PC-3 (cell line): ENCODE data around the gene HLA-DPA1. TPM values are rescaled to one million over a fixed set of nuclear protein-coding genes. Genes with fewer than 3 reads are reported as not detected.

Experiments
- ATAC-seq: fragments of 200-7000 bp; cut with Tn5 transposase; 2 replicates; pipeline ENCODE4 v1.9.1; 2020; ENCODE audit warnings: mild to moderate bottlenecking, moderate library complexity
- BruUV-seq: library from RNA; stranded (reverse); fragments of 400-500 nt; replicated peaks from 2 replicates; lab custom pipeline; 2021; lab: Mats Ljungman, UMichigan
- CTCF ChIA-PET: fragments of 300-600 bp; sonication (Branson Sonifier 250); formaldehyde crosslinking; loops from one replicate; lab custom pipeline; 2022; ENCODE audit warnings: antibody characterized with exemption; lab: Charles Lee
- POLR2A ChIA-PET: fragments of 300-600 bp; sonication (Branson Sonifier 250); formaldehyde crosslinking; loops from one replicate; lab custom pipeline; 2022; ENCODE audit warnings: antibody characterized with exemption; ENCODE audit not compliant: unreplicated experiment; lab: Charles Lee
- DNase-seq: peaks from one replicate; pipeline ENCODE4 v3.0.0-alpha.2; 2015
- H2AFZ ChIP-seq: fragments of 300-600 bp; sonication (generic); 2 replicates; pipeline ENCODE4 v1.6.0; 2016; ENCODE audit warnings: antibody characterized with exemption, low read length
- H3F3A ChIP-seq: fragments of 300-600 bp; sonication (generic); one replicate; pipeline ENCODE4 v1.6.0; 2017; ENCODE audit warnings: antibody characterized with exemption, low read length, control low read depth, mild to moderate bottlenecking; ENCODE audit not compliant: unreplicated experiment
- H3K27ac ChIP-seq: fragments of 300-600 bp; sonication (generic); 2 replicates; pipeline ENCODE4 v1.5.1; 2016; ENCODE audit warnings: mild to moderate bottlenecking, low read length
- H3K27me3 ChIP-seq: fragments of 300-600 bp; sonication (generic); 2 replicates; pipeline ENCODE4 v1.6.1; 2016; ENCODE audit warnings: low read length, mixed read lengths
- H3K36me3 ChIP-seq: fragments of 300-600 bp; sonication (generic); 2 replicates; pipeline ENCODE4 v1.6.1; 2016; ENCODE audit warnings: low read depth, mixed run types, low read length, mixed read lengths
- H3K4me1 ChIP-seq: fragments of 300-600 bp; sonication (generic); 2 replicates; pipeline ENCODE4 v1.5.1; 2016; ENCODE audit warnings: low read length; ENCODE audit not compliant: insufficient read depth
- H3K4me2 ChIP-seq: fragments of 300-600 bp; sonication (generic); 2 replicates; pipeline ENCODE4 v1.6.0; 2016; ENCODE audit warnings: low read length
- H3K4me3 ChIP-seq: fragments of 300-600 bp; sonication (generic); 2 replicates; pipeline ENCODE4 v1.5.1; 2016; ENCODE audit warnings: mild to moderate bottlenecking, low read length, mixed read lengths
- H3K79me2 ChIP-seq: fragments of 300-600 bp; sonication (generic); 2 replicates; pipeline ENCODE4 v1.6.1; 2017; ENCODE audit warnings: low read length, mixed read lengths
- H3K9ac ChIP-seq: fragments of 300-600 bp; sonication (generic); 2 replicates; pipeline ENCODE4 v1.6.0; 2016; ENCODE audit warnings: mild to moderate bottlenecking, low read length
- H3K9me2 ChIP-seq: fragments of 300-600 bp; sonication (generic); replicated peaks from 2 replicates; pipeline ENCODE4 v1.6.1; 2016; ENCODE audit warnings: mixed run types, low read length, mixed read lengths
- H3K9me3 ChIP-seq: fragments of 300-600 bp; sonication (generic); 2 replicates; pipeline ENCODE4 v1.6.1; 2016; ENCODE audit warnings: low read length, mixed read lengths
- H4K20me1 ChIP-seq: fragments of 300-600 bp; sonication (generic); 2 replicates; pipeline ENCODE4 v1.6.1; 2016; ENCODE audit warnings: low read length, mixed read lengths
- EZH2 ChIP-seq: fragments of 300-600 bp; sonication (generic); IDR thresholded peaks from one replicate; pipeline ENCODE4 v1.6.1; 2017; ENCODE audit warnings: antibody characterized with exemption, mild to moderate bottlenecking, low read length; ENCODE audit not compliant: unreplicated experiment
- EZH2phosphoT487 ChIP-seq: fragments of 300-600 bp; sonication (generic); IDR thresholded peaks from 2 replicates; pipeline ENCODE4 v1.6.1; 2018; ENCODE audit warnings: mild to moderate bottlenecking, antibody characterized with exemption, low read length, borderline replicate concordance
- intact Hi-C: fragments of 100-400 bp; cut with micrococcal nuclease; formaldehyde crosslinking; loops from 2 replicates; pipeline ENCODE4 v1.9.0; 2023
- total RNA-seq: library from RNA; depleted of rRNA; stranded (reverse); fragments of >200 nt; gene quantifications from 2 replicates; pipeline ENCODE4 v1.2.3, GENCODE V29; 2014
- TF ChIP-seq, protein P1 (sequence below): fragments of 300-600 bp; sonication (generic); conservative IDR thresholded peaks from 2 replicates; pipeline ENCODE4 v1.5.1; 2017; ENCODE audit warnings: antibody characterized with exemption, low read depth, mild to moderate bottlenecking, low read length

The HLA-DPA1 gene
- total RNA-seq, 1 experiment from 2014 or later, result not detected

DNA sequence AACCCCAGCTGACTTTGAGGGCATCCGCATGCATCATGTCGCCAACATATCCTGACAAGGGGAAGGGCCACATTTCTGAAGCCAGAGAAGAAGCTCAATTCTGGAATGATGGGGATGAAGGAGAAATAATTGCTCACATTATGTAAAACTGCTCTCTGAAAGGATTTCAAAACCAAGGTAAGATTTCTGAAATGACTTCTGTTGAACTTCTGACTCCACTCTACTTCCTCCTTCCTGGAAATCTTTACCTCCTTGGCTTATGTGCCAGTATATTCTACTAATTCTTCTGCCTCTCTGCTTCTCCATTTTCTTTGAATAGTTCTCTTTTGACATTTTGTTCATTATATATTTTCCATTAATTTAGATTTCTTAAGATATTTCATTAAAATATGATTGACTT is 34.2 kb upstream of the HLA-DPA1 start:
- no peak for DNase-seq
- intact Hi-C loops, result no loop called here
- Histone ChIP-seq H3K4me1 (no peaks in the 10 kb centered on the region), H3K27ac (no peak overlapping the region), H3K79me2 (no peaks in the 10 kb centered on the region), H3K36me3 (no peaks in the 10 kb centered on the region), H3K9me3 (no peaks in the 10 kb centered on the region), H3K27me3 (peaks cover 34% of the 10 kb centered on the region), H3K4me3 (no peak overlapping the region), H4K20me1 (no peaks in the 10 kb centered on the region), H3F3A (no peaks in the 10 kb centered on the region), H3K4me2 (no peak overlapping the region), H3K9me2 (no peaks in the 10 kb centered on the region), H2AFZ (no peak overlapping the region), H3K9ac (no peak overlapping the region)
- BruUV-seq, result no TSS peak
- CTCF ChIA-PET, result no interaction called here
- ATAC-seq, result no peak
- TF ChIP-seq, protein P1, sequence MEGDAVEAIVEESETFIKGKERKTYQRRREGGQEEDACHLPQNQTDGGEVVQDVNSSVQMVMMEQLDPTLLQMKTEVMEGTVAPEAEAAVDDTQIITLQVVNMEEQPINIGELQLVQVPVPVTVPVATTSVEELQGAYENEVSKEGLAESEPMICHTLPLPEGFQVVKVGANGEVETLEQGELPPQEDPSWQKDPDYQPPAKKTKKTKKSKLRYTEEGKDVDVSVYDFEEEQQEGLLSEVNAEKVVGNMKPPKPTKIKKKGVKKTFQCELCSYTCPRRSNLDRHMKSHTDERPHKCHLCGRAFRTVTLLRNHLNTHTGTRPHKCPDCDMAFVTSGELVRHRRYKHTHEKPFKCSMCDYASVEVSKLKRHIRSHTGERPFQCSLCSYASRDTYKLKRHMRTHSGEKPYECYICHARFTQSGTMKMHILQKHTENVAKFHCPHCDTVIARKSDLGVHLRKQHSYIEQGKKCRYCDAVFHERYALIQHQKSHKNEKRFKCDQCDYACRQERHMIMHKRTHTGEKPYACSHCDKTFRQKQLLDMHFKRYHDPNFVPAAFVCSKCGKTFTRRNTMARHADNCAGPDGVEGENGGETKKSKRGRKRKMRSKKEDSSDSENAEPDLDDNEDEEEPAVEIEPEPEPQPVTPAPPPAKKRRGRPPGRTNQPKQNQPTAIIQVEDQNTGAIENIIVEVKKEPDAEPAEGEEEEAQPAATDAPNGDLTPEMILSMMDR, result no peak
- TF ChIP-seq EZH2 (no peak), EZH2phosphoT487 (no peak)
- POLR2A ChIA-PET, result no interaction called here

DNA sequence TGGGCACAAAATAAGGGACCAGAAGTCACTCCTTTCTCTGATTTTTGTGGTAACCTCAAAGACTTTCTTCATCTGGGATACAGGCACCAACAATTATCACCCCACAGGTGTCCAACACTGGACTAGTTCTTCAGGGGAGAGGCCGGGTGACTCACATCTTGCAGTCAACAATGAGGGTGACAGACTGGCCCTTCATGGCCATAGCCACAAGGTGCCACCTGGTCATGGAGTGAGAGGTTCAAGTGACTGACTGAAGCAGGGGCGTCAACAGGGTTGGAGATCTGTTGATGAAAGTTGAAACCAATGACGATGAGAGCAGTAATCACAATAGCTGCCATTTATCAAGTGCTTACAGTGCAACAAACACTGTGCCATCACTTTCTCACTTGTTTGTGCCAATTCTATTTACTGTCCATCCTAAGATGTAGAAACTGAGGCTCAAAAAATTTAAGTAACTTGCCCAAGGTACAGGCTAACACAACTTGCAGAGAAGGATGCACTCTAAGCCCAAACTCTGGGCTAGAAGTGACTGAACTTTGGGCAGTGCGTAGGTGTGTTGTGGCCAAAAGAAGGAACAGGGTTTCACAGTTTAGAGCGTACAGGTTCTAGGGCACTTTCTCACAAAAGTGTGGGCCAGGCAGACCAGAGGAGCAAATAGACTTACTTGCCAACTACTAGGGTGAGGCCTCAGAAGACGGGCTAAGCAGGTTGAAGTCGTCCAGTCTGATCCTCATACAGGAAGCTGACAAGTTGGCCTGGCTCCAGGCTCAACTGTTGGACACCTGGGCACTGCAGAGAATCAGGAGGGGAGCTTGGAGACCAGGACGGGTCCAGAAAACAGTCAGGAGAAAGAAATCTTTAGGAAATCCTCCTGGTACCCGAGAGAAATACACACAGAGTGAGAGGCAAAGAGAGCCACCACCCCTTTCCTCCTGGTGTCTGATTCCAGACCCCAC is 32.7 kb upstream of the HLA-DPA1 start:
- Histone ChIP-seq H2AFZ (no peak overlapping the region), H3K4me1 (no peaks in the 10 kb centered on the region), H3K36me3 (no peaks in the 10 kb centered on the region), H3K9me2 (no peaks in the 10 kb centered on the region), H3F3A (no peaks in the 10 kb centered on the region), H3K79me2 (no peaks in the 10 kb centered on the region), H3K9ac (no peak overlapping the region), H3K4me3 (no peak overlapping the region), H3K4me2 (no peak overlapping the region), H3K9me3 (0 out of 2 replicates have a peak, but pooled peaks cover 6% of the 10 kb centered on the region), H3K27me3 (peaks cover 34% of the 10 kb centered on the region), H3K27ac (no peak overlapping the region), H4K20me1 (no peaks in the 10 kb centered on the region)
- ATAC-seq (no peak), DNase-seq (no peak)
- POLR2A ChIA-PET, result no interaction called here
- BruUV-seq, result no TSS peak
- CTCF ChIA-PET, result no interaction called here
- TF ChIP-seq, protein P1, result no peak
- TF ChIP-seq EZH2 (no peak), EZH2phosphoT487 (no peak)
- intact Hi-C loops, result no loop called here

DNA sequence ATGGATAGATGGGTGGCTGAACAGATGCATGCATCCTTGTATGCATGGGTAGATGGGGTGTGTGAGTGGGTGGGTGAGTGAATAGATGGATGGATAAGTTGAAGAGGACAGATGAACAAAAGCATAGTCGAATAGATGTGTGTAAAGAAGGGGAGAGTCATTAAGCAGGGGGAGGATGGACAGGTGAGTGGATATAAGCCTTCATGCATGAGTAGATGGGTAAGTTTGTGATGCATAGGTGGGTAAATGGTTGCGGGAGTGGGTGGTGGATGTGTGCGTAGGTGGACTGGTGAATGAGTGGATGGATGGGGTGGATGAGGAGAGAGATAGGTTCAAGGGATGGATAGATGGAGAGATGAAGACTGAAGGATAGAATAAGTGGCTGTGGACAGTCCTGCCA is 31.9 kb upstream of the HLA-DPA1 start:
- Histone ChIP-seq H3K4me1 (no peaks in the 10 kb centered on the region), H3K27me3 (peaks cover 34% of the 10 kb centered on the region), H3K4me2 (no peak overlapping the region), H3K9me3 (0 out of 2 replicates have a peak, but pooled peaks cover 6% of the 10 kb centered on the region), H3F3A (no peaks in the 10 kb centered on the region), H2AFZ (no peak overlapping the region), H3K36me3 (no peaks in the 10 kb centered on the region), H3K79me2 (no peaks in the 10 kb centered on the region), H3K27ac (no peak overlapping the region), H3K9ac (no peak overlapping the region), H4K20me1 (no peaks in the 10 kb centered on the region), H3K9me2 (no peaks in the 10 kb centered on the region), H3K4me3 (no peak overlapping the region)
- DNase-seq (no peak), ATAC-seq (no peak)
- TF ChIP-seq EZH2phosphoT487 (no peak), EZH2 (no peak)
- TF ChIP-seq, protein P1, result no peak
- CTCF ChIA-PET, result no interaction called here
- no TSS peak for BruUV-seq
- POLR2A ChIA-PET, result no interaction called here
- intact Hi-C loops, result no loop called here
